Measurements from ENCODE around the gene REEP1.

GRCh38 chr2:86305195-86305914 is 32.1 kb downstream of the REEP1 start:
- TF ChIP-seq POLR2A (IDR thresholded peaks at IDR 0.05; ENCODE audit: low read depth, low read length) (no peak), USF2 (IDR thresholded peaks at IDR 0.05; ENCODE audit: low read depth, low read length) (no peak), RAD21 (IDR thresholded peaks at IDR 0.05; ENCODE audit: low read length) (no peak), CTCF (conservative IDR thresholded peaks at IDR 0.05; ENCODE audit: low read depth, low read length) (no peak), RCOR1 (IDR thresholded peaks at IDR 0.05; ENCODE audit: insufficient replicate concordance, low read length) (no peak), BHLHE40 (IDR thresholded peaks at IDR 0.05; ENCODE audit: low read depth, low read length) (no peak), CEBPB (IDR thresholded peaks at IDR 0.05; ENCODE audit: low read depth, low read length) (no peak), CHD1 (IDR thresholded peaks at IDR 0.05; ENCODE audit: low read depth, low read length) (no peak), MAFK (IDR thresholded peaks at IDR 0.05; ENCODE audit: low read depth, low read length) (no peak), RFX5 (IDR thresholded peaks at IDR 0.05; ENCODE audit: low read depth, low read length) (no peak), NFE2L2 (IDR thresholded peaks at IDR 0.05; ENCODE audit: low read depth, low read length) (no peak)

Measured in IMR-90 (cell line).